ENCODE measurements around the gene STK24. TPM values are rescaled to one million over a fixed set of nuclear protein-coding genes. Genes with fewer than 3 reads are reported as not detected.

STK24 gene
- total RNA-seq, 2 donors from 2014 or later = 35.0 to 56.7 TPM

GRCh38 chr13:98468361-98468760 is 108.5 kb downstream of the STK24 start:
- WGBS, 2 donors = 53 to 60% methylated on average over 3 of the region's 3 CpGs
- ATAC-seq = no peak
- Histone ChIP-seq H3K9me3 (no peaks in the 10 kb centered on the region), H3K27ac (peak overlapping the region in 2 of 4 donors; percentile 51 to 58), H3K27me3 (no peaks in the 10 kb centered on the region), H3K4me3 (no peak overlapping the region), H3K4me1 (peaks cover 40% of the 10 kb centered on the region), H3K36me3 (replicated peaks in 1 of 2; ENCODE audit: insufficient read depth in 1 of 2, low read depth in 2 of 2) (no peaks in the 10 kb centered on the region)
- TF ChIP-seq POLR2A (IDR thresholded peaks at IDR 0.05) (no peak), CTCF (IDR thresholded peaks at IDR 0.05) (peak in 1 of 7 experiments; percentile 35)
- intact Hi-C loops (cut with DNase I) = no loop called here
- DNase-seq = peak in 1 of 4 donors; percentile 34

GRCh38 chr13:98467263-98467985 is 109.5 kb downstream of the STK24 start:
- intact Hi-C loops (cut with DNase I) = no loop called here
- WGBS, 2 donors = 43 to 44% methylated on average over 13 of the region's 13 CpGs
- no peak for TF ChIP-seq POLR2A (IDR thresholded peaks at IDR 0.05)
- no peak for TF ChIP-seq CTCF (IDR thresholded peaks at IDR 0.05)
- Histone ChIP-seq H3K4me3 (no peak overlapping the region), H3K36me3 (replicated peaks in 1 of 2; ENCODE audit: insufficient read depth in 1 of 2, low read depth in 2 of 2) (peaks cover 0 to 2% of the 10 kb centered on the region in 2 donors), H3K4me1 (peaks cover 37% of the 10 kb centered on the region), H3K9me3 (no peaks in the 10 kb centered on the region), H3K27ac (peak overlapping the region; percentile 12 to 58 (median 54)), H3K27me3 (no peaks in the 10 kb centered on the region)
- ATAC-seq (peak; percentile 78), DNase-seq (peak in 1 of 4 donors; percentile 45)

- no peaks in the 10 kb centered on the region for H3K9me3 ChIP-seq
- intact Hi-C loops (cut with DNase I) = no loop called here
- no peaks in the 10 kb centered on the region for H3K27me3 ChIP-seq
- peaks cover 37% of the 10 kb centered on the region for H3K4me1 ChIP-seq
- ATAC-seq = peak; percentile 42
- DNase-seq = peak in 2 of 4 donors; percentile 49 to 54
- peak overlapping the region in 3 of 4 donors; percentile 46 to 58 (median 57) for H3K27ac ChIP-seq
- H3K36me3 ChIP-seq (replicated peaks in 1 of 2; ENCODE audit: insufficient read depth in 1 of 2, low read depth in 2 of 2) = peaks cover 0 to 2% of the 10 kb centered on the region in 2 donors
- TF ChIP-seq POLR2A (IDR thresholded peaks at IDR 0.05) (no peak), CTCF (IDR thresholded peaks at IDR 0.05) (peak in 6 of 7 experiments; percentile 13 to 42 (median 34))
- H3K4me3 ChIP-seq = no peak overlapping the region
- 58 to 59% methylated on average over 9 to 11 of the region's 11 CpGs for WGBS, 2 donors
Measured at GRCh38 chr13:98466634-98467236, 110.2 kb downstream of the STK24 start.

GRCh38 chr13:98462946-98463345 is 114.0 kb downstream of the STK24 start:
- ATAC-seq (no peak), DNase-seq (no peak)
- H3K9me3 ChIP-seq = no peaks in the 10 kb centered on the region
- TF ChIP-seq CTCF (IDR thresholded peaks at IDR 0.05) (no peak), POLR2A (IDR thresholded peaks at IDR 0.05) (no peak)
- H3K36me3 ChIP-seq (replicated peaks in 1 of 2; ENCODE audit: insufficient read depth in 1 of 2, low read depth in 2 of 2) = peaks cover 0 to 12% of the 10 kb centered on the region in 2 donors
- no peaks in the 10 kb centered on the region for H3K27me3 ChIP-seq
- peaks cover 27% of the 10 kb centered on the region for H3K4me1 ChIP-seq
- no peak overlapping the region for H3K27ac ChIP-seq
- H3K4me3 ChIP-seq = no peak overlapping the region
- intact Hi-C loops (cut with DNase I) = no loop called here
- 80 to 86% methylated on average over 8 of the region's 8 CpGs for WGBS, 2 donors
